GM23338 (cell line): Measurements from ENCODE around the gene STRN. TPM values are rescaled to one million over a fixed set of nuclear protein-coding genes. Genes with fewer than 3 reads are reported as not detected.

Source experiments
- ATAC-seq: fragments of 200-7000 bp; cut with Tn5 transposase; 3 replicates; pipeline ENCODE4 v1.9.1; 2020
- DNase-seq: peaks from one replicate; pipeline ENCODE4 v3.0.0-alpha.2; 2015; ENCODE audit warnings: low spot score
- H2AFZ ChIP-seq: fragments of 200-600 bp; sonication (generic); 2 replicates; pipeline ENCODE4 v1.8.0; 2016; ENCODE audit warnings: antibody characterized with exemption, mild to moderate bottlenecking, moderate library complexity
- H3F3A ChIP-seq: fragments of 200-600 bp; sonication (generic); replicated peaks from 2 replicates; pipeline ENCODE4 v1.8.0; 2017; ENCODE audit warnings: antibody characterized with exemption, mixed run types, low read depth
- H3K27ac ChIP-seq: fragments of 200-600 bp; sonication (generic); 2 replicates; pipeline ENCODE4 v1.6.1; 2016; ENCODE audit warnings: low read depth
- H3K27me3 ChIP-seq: fragments of 200-600 bp; sonication (generic); 2 replicates; pipeline ENCODE4 v1.8.0; 2016; ENCODE audit warnings: mild to moderate bottlenecking, mixed run types, moderate library complexity; ENCODE audit not compliant: insufficient read depth
- H3K36me3 ChIP-seq: fragments of 200-600 bp; sonication (generic); 2 replicates; pipeline ENCODE4 v1.8.0; 2016; ENCODE audit warnings: mild to moderate bottlenecking; ENCODE audit not compliant: insufficient read depth
- H3K4me1 ChIP-seq: fragments of 200-600 bp; sonication (generic); 2 replicates; pipeline ENCODE4 v1.8.0; 2016; ENCODE audit warnings: mild to moderate bottlenecking, moderate library complexity; ENCODE audit not compliant: insufficient read depth
- H3K4me2 ChIP-seq: fragments of 200-600 bp; sonication (generic); 2 replicates; pipeline ENCODE4 v1.7.1; 2017; ENCODE audit warnings: mixed run types
- H3K4me3 ChIP-seq: fragments of 200-600 bp; sonication (generic); 2 replicates; pipeline ENCODE4 v1.6.1; 2016; ENCODE audit warnings: mixed run types
- H3K79me2 ChIP-seq: fragments of 200-600 bp; sonication (generic); replicated peaks from 2 replicates; pipeline ENCODE4 v1.8.0; 2017; ENCODE audit warnings: mild to moderate bottlenecking; ENCODE audit not compliant: insufficient read depth
- H3K9me2 ChIP-seq: fragments of 200-600 bp; sonication (generic); 2 replicates; pipeline ENCODE4 v1.8.0; 2017; ENCODE audit not compliant: insufficient read depth
- H4K20me1 ChIP-seq: fragments of 200-600 bp; sonication (generic); replicated peaks from 2 replicates; pipeline ENCODE4 v1.8.0; 2017; ENCODE audit warnings: mild to moderate bottlenecking; ENCODE audit not compliant: insufficient read depth
- H3K27ac Mint-ChIP-seq: 2 replicates; pipeline ENCODE4 v1.8.0; 2020; ENCODE audit warnings: inconsistent platforms, mild to moderate bottlenecking, moderate library complexity, mixed read lengths
- H3K27me3 Mint-ChIP-seq: 3 replicates; pipeline ENCODE4 v1.8.0; 2022; ENCODE audit warnings: low read depth, mild to moderate bottlenecking, moderate library complexity, mixed read lengths, inconsistent platforms; ENCODE audit not compliant: insufficient read depth, poor library complexity
- H3K36me3 Mint-ChIP-seq: 3 replicates; pipeline ENCODE4 v1.8.0; 2021; ENCODE audit warnings: low read depth, mild to moderate bottlenecking, inconsistent platforms, moderate library complexity, mixed read lengths
- H3K4me1 Mint-ChIP-seq: 3 replicates; pipeline ENCODE4 v1.8.0; 2020; ENCODE audit warnings: mild to moderate bottlenecking, inconsistent platforms, mixed read lengths
- H3K4me3 Mint-ChIP-seq: 3 replicates; pipeline ENCODE4 v1.8.0; 2021; ENCODE audit warnings: moderate library complexity, mild to moderate bottlenecking, inconsistent platforms, mixed read lengths
- H3K9me3 Mint-ChIP-seq: 3 replicates; pipeline ENCODE4 v1.8.0; 2020; ENCODE audit warnings: moderate library complexity, mild to moderate bottlenecking, inconsistent platforms, mixed read lengths
- CREB1 ChIP-seq: fragments of 250-450 bp; sonication (Bioruptor Pico); IDR thresholded peaks from 2 replicates; pipeline ENCODE4 v1.5.0; 2020; ENCODE audit warnings: low read depth, mild to moderate bottlenecking, moderate library complexity
- ETS1 ChIP-seq: IDR thresholded peaks from 2 replicates; pipeline ENCODE4 v1.6.1; 2016; ENCODE audit warnings: antibody characterized with exemption
- EZH2 ChIP-seq: fragments of 200-600 bp; sonication (generic); IDR thresholded peaks from one replicate; pipeline ENCODE4 v1.8.0; 2017; ENCODE audit warnings: antibody characterized with exemption, mild to moderate bottlenecking, low read depth; ENCODE audit not compliant: unreplicated experiment
- EZH2phosphoT487 ChIP-seq: fragments of 200-600 bp; sonication (generic); IDR thresholded peaks from one replicate; pipeline ENCODE4 v1.8.1; 2018; ENCODE audit warnings: antibody characterized with exemption; ENCODE audit not compliant: unreplicated experiment
- JUNB ChIP-seq: IDR thresholded peaks from one replicate; pipeline ENCODE4 v1.6.1; 2016; ENCODE audit warnings: antibody characterized with exemption; ENCODE audit not compliant: unreplicated experiment
- NANOG ChIP-seq: IDR thresholded peaks from 2 replicates; pipeline ENCODE4 v1.6.1; 2016; ENCODE audit warnings: antibody characterized with exemption, borderline replicate concordance
- POLR2AphosphoS5 ChIP-seq: IDR thresholded peaks from 2 replicates; pipeline ENCODE4 v1.6.1; 2016; ENCODE audit warnings: antibody characterized with exemption, low read depth
- STAT1 ChIP-seq: IDR thresholded peaks from one replicate; pipeline ENCODE4 v1.6.1; 2016; ENCODE audit warnings: antibody characterized with exemption; ENCODE audit not compliant: unreplicated experiment
- ZNF114 ChIP-seq: fragments of 250-450 bp; sonication (Bioruptor Pico); IDR thresholded peaks from 2 replicates; pipeline ENCODE4 v1.5.0; 2020; ENCODE audit warnings: mild to moderate bottlenecking, moderate library complexity
- ZNF331 ChIP-seq: fragments of 250-450 bp; sonication (Bioruptor Pico); IDR thresholded peaks from 2 replicates; pipeline ENCODE4 v1.5.0; 2020; ENCODE audit warnings: low read depth, mild to moderate bottlenecking, moderate library complexity
- polyA plus RNA-seq: library from polyadenylated mRNA; unstranded; fragments of >200 nt; fragmentation: Nextera tagmentation; extraction: Ambion mirVana; gene quantifications from 2 replicates; pipeline ENCODE4 v1.2.1, GENCODE V29; 2016
- total RNA-seq: library from RNA; depleted of rRNA; stranded (reverse); fragments of >200 nt; shearing (Covaris generic); gene quantifications from 2 replicates; pipeline ENCODE4 v1.2.3, GENCODE V29; 2014
- TF ChIP-seq, protein P1 (sequence below): IDR thresholded peaks from one replicate; pipeline ENCODE4 v1.6.1; 2018; ENCODE audit warnings: antibody characterized with exemption; ENCODE audit not compliant: unreplicated experiment

The STRN gene
- total and polyA plus RNA-seq, 2 experiments from 2014 or later, result 16.1 to 34.5 TPM

- TF ChIP-seq NANOG (no peak), EZH2 (no peak), STAT1 (no peak)
- Histone ChIP-seq H3K27me3 (no peaks in the 10 kb centered on the region), H2AFZ (no peak overlapping the region), H3K9me2 (no peaks in the 10 kb centered on the region), H4K20me1 (no peaks in the 10 kb centered on the region), H3K4me2 (no peak overlapping the region), H3F3A (no peaks in the 10 kb centered on the region), H3K36me3 (peaks cover 4% of the 10 kb centered on the region; the same call in 1 of the 2 replicates), H3K79me2 (no peaks in the 10 kb centered on the region), H3K27ac (no peak overlapping the region), H3K4me3 (no peak overlapping the region), H3K4me1 (peaks cover 18% of the 10 kb centered on the region)
- Mint-ChIP-seq H3K4me1 (peaks cover 5% of the 10 kb centered on the region), H3K27me3 (peaks cover 4% of the 10 kb centered on the region), H3K9me3 (no peaks in the 10 kb centered on the region), H3K4me3 (no peak overlapping the region), H3K36me3 (peaks cover 18% of the 10 kb centered on the region), H3K27ac (0 out of 2 replicates have a peak overlapping the region, but pooled peaks have one; percentile 10)
- no peak for ATAC-seq
- DNase-seq, result no peak
Observed at GRCh38 chr2:36855429-36855828, 110.9 kb downstream of the STRN start.

DNA sequence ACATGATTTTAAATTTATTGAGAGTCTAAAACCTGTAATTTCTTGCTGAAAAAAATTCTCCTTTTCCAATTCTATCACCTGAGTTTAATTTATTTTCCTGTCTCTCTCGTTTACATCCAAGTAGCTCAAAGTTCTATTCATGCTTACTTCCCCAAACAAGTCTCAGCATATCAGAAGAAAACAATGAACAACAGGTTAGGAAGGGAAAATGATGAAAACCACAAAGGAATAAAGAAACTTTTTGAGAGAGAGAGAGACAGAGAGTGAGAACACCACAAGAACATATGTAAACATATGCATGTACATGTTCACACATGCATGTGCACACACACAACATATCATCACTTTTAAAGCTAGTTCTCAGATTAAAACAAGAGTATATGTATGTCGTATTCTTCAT, 112.1 kb downstream of the STRN start:
- peaks cover 18% of the 10 kb centered on the region for H3K36me3 Mint-ChIP-seq
- DNase-seq (no peak), ATAC-seq (no peak)
- TF ChIP-seq JUNB (no peak), ZNF331 (CRISPR knock-in tag) (no peak), EZH2phosphoT487 (no peak), STAT1 (no peak), ETS1 (no peak)
- Histone ChIP-seq H3K4me3 (no peak overlapping the region), H3K27me3 (no peaks in the 10 kb centered on the region), H3K4me1 (peaks cover 18% of the 10 kb centered on the region), H2AFZ (no peak overlapping the region), H3K9me2 (no peaks in the 10 kb centered on the region), H4K20me1 (no peaks in the 10 kb centered on the region), H3K27ac (peak overlapping the region; percentile 2; the same call in 1 of the 2 replicates), H3F3A (no peaks in the 10 kb centered on the region), H3K79me2 (no peaks in the 10 kb centered on the region), H3K36me3 (peaks cover 4% of the 10 kb centered on the region; the same call in 1 of the 2 replicates), H3K4me2 (no peak overlapping the region)
- peak overlapping the region; percentile 1; the same call in 1 of the 2 replicates for H3K27ac Mint-ChIP-seq
- peaks cover 4% of the 10 kb centered on the region for H3K27me3 Mint-ChIP-seq
- peaks cover 5% of the 10 kb centered on the region; the same call in 2 of the 3 replicates for H3K4me1 Mint-ChIP-seq
- H3K4me3 Mint-ChIP-seq, result no peak overlapping the region
- H3K9me3 Mint-ChIP-seq, result no peaks in the 10 kb centered on the region

DNA sequence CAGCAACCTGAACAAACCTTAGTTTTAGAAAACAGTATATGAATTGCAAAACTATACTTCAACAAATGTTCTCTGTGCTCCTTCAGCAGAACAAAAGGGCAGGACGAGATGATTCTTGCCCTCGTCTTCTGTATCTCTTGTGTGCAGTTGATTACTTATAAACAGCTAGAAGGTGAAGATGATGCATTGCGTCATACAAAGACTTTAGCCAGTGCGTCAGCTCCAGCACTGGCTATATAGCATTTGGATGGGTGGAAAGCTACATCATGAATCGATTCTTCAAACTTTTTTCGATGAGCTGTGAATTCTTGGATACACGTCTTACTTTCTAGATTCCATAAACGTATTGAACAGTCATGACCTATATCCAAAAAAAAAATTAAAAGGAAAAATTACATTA, 117.1 kb downstream of the STRN start:
- Mint-ChIP-seq H3K9me3 (no peaks in the 10 kb centered on the region), H3K27ac (no peak overlapping the region), H3K4me1 (peaks cover 9% of the 10 kb centered on the region), H3K27me3 (peaks cover 4% of the 10 kb centered on the region), H3K4me3 (no peak overlapping the region), H3K36me3 (peaks cover 6% of the 10 kb centered on the region)
- no peak overlapping the region for H3K27ac ChIP-seq
- no peaks in the 10 kb centered on the region for H4K20me1 ChIP-seq
- no peaks in the 10 kb centered on the region for H3K27me3 ChIP-seq
- H3F3A ChIP-seq, result no peaks in the 10 kb centered on the region
- H2AFZ ChIP-seq, result no peak overlapping the region
- H3K36me3 ChIP-seq, result peaks cover 4% of the 10 kb centered on the region; the same call in 1 of the 2 replicates
- ATAC-seq (no peak), DNase-seq (no peak)
- H3K4me1 ChIP-seq, result peaks cover 4% of the 10 kb centered on the region
- H3K4me3 ChIP-seq, result no peak overlapping the region
- H3K4me2 ChIP-seq, result no peak overlapping the region
- no peaks in the 10 kb centered on the region for H3K9me2 ChIP-seq
- H3K79me2 ChIP-seq, result no peaks in the 10 kb centered on the region
- TF ChIP-seq, protein P1, sequence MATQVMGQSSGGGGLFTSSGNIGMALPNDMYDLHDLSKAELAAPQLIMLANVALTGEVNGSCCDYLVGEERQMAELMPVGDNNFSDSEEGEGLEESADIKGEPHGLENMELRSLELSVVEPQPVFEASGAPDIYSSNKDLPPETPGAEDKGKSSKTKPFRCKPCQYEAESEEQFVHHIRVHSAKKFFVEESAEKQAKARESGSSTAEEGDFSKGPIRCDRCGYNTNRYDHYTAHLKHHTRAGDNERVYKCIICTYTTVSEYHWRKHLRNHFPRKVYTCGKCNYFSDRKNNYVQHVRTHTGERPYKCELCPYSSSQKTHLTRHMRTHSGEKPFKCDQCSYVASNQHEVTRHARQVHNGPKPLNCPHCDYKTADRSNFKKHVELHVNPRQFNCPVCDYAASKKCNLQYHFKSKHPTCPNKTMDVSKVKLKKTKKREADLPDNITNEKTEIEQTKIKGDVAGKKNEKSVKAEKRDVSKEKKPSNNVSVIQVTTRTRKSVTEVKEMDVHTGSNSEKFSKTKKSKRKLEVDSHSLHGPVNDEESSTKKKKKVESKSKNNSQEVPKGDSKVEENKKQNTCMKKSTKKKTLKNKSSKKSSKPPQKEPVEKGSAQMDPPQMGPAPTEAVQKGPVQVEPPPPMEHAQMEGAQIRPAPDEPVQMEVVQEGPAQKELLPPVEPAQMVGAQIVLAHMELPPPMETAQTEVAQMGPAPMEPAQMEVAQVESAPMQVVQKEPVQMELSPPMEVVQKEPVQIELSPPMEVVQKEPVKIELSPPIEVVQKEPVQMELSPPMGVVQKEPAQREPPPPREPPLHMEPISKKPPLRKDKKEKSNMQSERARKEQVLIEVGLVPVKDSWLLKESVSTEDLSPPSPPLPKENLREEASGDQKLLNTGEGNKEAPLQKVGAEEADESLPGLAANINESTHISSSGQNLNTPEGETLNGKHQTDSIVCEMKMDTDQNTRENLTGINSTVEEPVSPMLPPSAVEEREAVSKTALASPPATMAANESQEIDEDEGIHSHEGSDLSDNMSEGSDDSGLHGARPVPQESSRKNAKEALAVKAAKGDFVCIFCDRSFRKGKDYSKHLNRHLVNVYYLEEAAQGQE, result no peak
- TF ChIP-seq ZNF331 (CRISPR knock-in tag), result no peak
- TF ChIP-seq CREB1, result no peak
- TF ChIP-seq ETS1, result no peak
- no peak for TF ChIP-seq JUNB
- no peak for TF ChIP-seq STAT1
- TF ChIP-seq NANOG, result no peak
- TF ChIP-seq POLR2AphosphoS5, result no peak
- no peak for TF ChIP-seq EZH2
- TF ChIP-seq ZNF114 (CRISPR knock-in tag), result no peak
- TF ChIP-seq EZH2phosphoT487, result no peak
